Stimulated activated CD8-positive, alpha-beta memory T cell treated with anti-CD3 and anti-CD28 coated beads, Interleukin-12 subunit alpha, Interleukin-12 subunit beta, amount 100 ng/mL, for 4 hours (primary cell): ENCODE data around the gene PDE8A.

ENCODE experiments used
- DNase-seq: peaks from one replicate; pipeline ENCODE4 v3.0.0-alpha.2; 2020; ENCODE audit warnings: low read depth

PDE8A gene

DNA sequence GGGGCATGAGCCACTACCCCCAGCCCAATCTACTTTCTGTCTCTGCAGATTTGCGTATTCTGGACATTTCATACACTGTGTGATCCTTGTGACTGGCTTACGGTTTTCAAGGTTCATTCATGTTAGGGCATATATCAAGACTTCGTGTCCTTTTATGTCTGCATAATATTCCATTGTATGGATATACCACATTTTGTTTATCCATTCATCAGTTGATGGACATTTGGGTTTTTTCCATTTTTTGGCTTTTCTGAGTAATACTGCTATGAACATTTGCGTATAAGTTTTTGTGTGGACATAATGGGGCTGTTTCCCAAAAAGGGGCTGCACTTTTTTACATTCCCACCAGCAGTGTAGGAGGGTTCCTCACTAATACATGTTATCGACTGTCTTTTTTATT is 106.6 kb downstream of the PDE8A start:
- DNase-seq, result no peak

DNA sequence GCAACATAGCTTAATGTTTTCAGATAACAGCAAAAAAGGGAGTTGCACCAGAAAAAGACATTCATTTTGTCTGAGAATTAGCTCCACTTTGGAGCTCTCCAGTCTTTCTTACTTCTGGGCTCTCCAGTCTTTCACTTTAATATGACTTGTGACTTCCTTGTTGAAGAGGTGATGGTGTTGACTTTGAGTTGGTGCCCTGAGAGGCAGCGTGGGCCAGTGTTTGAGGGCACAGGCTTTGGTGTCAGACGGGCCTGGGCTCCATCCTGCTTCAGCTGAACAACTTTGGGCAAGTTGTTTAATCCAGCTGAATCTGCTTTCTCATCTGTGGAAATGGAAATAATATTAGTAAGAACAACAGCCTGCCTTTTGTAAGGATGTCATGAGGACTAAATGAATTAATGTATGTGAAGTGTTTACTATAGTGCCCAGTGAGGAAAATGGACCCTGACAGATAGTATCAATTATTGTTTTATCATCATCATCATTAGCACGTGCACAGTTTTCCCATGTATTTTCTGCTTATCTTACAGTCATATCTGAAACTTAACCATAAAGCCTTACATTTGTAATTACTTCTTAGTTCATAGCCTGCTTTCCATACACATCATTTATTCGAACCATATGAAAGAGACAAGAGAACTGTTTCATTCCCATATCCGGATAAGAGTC is 108.4 kb downstream of the PDE8A start:
- DNase-seq, result no peak

DNA sequence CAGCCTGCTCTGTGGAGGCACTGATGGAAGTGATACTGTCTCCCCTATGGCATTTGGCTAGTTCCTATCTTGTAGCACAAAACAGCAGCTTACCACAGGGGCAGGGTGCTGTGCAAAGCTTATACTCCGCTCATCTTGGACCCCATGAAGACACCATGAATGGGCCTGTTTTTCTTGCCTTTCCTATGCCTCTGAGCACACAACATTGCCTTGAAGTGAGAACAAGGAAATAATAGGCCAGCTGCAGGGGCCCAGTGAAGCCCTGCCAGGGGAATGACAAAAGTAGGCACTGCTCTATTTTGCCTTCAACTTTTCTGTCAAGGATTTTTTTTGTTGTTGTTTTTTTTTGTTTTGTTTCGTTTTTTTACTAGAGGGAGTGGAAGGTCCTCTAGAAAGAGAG is 110.3 kb downstream of the PDE8A start:
- DNase-seq, result no peak

DNA sequence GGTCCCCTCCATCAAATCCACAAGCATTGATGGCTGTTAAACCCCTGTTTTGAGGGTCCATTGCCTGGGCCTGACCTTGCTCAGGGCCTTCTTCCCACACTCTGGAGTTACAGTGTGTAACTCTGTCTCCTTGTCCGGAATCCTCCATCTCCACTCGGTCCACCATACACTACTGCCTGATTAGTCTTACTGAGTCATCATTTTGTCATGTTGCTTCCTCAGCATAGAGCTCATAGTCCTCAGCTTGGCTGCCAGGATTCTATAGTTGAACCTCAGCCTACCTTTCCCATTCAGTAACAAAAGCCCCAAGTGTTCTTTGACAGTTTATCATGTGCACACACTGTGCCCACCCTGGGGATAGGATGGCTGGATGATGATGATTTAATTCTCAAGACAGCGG is 113.0 kb downstream of the PDE8A start:
- no peak for DNase-seq

DNA sequence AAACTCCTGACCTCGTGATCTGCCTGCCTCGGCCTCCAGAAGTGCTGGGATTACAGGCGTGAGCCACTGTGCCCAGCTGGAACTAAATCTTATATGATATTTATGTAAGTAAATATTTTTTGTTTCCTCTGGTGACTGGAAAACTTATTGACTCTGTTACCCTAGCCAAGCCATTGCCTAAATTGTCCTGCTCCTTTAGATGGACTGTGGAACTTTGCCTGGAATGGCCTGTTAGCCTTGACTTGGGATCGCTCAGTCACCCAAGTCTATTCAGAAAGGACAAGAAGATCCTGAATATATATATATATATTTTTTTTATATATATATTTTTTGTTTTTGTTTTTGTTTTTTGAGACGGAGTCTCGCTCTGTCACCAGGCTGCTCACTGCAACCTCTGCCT is 113.9 kb downstream of the PDE8A start:
- no peak for DNase-seq

DNA sequence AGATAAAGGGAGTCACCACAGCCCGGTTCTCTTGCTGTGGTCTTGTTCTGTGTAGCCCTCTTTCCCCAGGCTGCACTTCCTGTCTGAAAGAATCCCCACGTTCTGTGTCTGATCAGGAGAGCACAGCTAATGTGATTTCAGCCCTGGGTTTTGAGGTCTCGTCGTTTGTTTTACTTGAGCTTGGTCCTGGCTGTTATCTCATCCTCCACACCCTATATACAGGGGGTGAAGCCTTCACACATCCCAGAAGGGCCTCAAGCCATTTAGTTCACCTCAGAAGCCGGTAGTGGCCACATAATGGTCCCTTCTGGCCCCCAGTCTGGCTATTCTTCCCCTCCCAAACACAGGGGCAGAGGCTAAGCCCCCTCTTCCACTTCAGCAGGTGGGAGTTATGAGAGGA is 115.6 kb downstream of the PDE8A start:
- no peak for DNase-seq

DNA sequence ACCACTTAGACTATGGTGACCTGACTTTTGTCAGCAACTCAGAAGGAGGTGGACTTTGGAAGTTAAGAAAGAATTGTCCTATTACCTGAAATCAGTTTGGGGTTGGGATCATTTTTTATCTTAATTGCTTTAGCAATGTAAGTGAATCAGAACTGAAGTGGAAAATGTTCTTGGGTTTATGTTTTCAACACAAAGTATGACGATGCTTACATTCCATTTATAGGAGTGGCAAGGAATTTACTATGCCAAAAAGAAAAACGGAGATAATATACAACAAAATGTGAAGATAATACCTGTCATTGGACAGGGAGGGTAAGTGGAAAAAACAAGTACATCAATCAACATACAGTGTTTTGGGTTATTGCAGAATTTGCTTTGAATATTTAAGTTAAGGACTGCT is 116.1 kb downstream of the PDE8A start:
- no peak for DNase-seq

DNA sequence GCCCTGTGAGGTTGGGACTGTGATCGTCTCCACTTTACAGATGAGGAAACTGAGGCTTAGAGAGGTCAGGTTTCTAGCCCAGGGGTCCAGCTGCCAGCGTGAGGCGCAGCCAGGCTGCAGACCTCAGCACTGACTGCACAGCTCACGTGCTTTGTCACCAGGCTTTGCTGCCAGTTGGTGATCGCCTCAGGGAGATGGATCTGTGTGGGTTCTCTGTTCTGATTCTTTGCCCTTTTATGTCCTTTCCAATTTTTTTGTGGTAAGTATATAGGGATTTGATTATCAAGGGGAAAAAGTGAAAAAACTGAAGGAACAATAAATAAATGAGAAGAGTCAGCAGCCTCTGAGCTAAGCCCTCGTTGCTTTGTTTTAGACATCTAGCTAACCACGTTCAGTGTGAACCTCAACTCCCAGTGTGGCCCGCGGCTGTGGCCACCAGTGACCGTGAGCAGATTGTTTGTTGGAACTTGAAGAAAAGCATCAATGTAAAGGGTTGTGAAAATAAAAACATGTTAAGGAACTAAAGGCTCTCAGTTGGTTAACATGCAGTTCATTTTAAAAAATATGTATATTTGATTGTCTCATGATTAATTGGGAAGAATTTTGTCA is 117.6 kb downstream of the PDE8A start:
- no peak for DNase-seq

DNA sequence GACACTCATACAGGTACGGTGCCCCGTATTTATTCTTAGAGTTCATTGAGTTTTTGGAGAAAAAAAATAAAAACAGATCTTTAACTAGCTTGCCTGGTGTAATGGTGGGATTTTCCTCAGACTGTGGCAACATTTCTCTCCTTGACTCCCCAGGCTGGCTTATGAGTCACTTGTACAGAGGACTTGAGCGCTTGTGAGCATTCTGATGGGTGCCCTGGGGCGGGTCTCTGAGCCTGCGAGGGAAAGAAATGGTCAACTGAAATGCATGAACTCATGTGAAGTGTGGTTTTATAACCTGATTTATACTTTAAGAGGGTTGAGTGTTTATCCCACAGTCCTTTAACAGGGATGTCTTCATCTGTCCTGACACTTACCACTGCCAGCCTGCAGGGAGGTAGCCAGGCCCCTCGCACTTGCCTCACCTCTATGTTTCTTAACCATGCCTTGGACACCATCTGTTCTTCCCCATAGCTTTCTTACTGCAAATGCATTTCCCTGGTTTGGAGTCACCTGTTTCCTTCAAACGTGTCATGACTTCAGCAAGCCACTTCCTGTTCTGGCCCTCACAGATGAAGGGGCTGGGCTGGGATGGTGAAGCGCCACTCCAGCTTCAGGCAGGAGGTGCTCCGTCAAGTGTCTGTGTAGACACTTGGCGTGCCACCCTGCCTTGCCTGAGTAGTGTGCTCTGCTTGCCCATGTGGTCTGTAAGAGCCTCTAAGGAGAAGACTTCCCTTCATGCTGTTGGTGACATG is 118.7 kb downstream of the PDE8A start:
- no peak for DNase-seq

DNA sequence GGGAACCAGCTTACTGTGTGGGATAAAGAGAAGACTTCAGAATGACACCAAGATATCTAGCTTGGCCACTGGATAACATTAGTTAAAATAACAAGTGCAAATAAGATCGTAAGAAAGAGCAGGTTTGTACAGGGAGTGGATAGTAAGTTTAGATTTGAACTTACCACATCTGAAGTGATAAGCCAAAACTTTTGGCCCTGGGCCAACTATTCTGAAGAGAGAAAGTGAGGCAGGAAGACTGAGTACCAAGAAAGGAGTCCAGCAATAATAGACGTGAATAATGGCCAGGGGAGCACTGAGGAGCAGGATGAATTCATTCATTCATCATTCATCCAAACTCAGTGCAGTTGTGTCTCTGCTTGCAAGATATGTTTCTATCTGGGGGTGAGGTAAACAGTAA is 122.9 kb downstream of the PDE8A start:
- no peak for DNase-seq

DNA sequence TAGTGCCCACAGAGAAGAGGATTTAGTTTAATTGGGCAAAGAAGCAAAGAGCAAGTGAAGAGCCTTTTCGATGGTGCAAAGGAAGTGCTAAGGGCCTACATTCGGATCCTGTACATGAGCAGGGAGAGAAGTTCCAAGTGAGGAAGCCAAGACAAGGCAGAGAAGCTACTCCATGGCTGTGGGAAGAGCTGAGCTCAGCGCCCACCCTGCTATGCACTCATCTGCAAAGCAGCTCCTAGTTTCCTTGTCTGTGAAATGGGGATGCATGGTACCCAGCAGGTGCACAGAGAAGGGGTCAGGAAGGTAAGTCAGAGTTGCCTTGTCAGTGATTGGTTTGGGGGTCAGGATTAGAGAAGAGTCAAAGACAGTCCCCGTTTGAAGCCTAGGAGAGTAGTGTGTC is 126.5 kb downstream of the PDE8A start:
- no peak for DNase-seq

DNA sequence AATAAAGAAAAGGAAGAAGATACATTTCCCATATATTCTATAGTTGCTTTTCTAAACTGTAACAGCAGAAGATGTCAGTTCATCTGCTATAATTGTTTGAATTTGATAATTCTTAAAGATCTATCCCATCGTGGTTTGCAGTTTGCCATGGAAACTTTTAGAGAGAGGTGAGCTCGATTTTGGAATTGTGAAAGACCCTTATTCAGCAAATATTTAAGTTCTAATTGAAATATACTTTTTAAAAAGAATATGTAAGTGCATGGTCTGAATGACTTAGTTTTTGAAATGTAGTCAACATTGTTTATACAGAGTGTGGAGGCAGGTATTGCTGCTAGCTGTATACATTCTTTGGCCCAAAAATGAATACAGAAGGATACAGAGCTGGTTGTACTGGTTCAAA is 127.7 kb downstream of the PDE8A start:
- DNase-seq, result no peak

DNA sequence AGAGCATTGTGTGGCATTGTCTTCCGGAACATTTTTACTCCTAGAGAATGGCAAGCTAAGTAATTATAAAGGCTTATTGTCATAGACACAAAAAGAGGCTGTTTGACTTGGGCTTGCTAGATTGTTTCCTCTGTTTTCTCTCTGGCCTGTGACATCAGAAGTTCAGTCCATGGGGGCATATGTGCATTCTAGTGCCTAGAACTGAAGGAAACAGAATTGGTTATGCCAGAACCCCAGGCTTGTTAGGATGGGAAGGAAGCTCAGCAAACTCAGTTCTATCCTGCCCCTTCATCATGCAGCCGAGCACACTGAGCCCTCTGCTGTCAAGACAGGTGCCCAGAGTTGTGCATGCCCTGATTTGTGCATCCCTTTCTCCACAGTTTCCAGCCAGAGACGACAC is 131.3 kb downstream of the PDE8A start:
- no peak for DNase-seq

DNA sequence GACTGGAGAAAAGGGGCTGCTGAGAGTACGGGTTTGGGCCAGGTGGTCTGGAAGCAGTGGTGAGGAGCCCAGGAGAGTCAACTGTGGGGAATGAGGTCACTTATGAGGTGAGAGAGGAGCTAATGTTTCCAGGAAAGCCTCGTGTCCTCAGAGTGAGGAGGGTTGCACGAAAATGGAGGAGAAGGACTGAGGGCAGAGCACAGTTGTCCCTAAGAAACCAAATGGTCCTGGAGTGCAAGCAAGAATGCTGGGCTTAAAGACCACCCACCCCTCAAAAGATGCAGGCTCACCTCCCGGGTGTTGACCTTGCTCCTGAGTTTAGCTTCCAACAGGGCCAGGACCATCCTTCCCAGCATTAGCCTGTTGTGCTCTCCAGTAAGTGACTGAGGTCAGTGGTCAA is 133.2 kb downstream of the PDE8A start:
- no peak for DNase-seq

DNA sequence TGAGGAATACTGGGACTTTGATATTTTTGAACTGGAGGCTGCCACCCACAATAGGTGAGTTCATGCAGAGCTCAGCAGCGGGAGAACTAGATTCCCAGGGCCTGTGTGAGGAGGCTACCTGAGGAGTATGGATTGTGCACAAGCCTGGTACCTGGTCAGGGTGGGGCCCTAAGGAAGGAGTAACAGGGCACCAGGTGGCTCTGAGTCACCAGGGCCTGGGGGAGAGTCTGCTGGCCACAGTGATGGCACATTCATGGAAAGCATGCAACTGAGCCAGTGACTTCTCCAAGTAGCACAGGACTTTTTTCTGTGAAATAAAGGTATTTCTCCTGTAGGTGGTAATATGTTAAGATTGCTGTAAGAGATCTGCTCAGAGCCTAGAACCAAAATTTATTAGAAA is 134.4 kb downstream of the PDE8A start:
- no peak for DNase-seq

DNA sequence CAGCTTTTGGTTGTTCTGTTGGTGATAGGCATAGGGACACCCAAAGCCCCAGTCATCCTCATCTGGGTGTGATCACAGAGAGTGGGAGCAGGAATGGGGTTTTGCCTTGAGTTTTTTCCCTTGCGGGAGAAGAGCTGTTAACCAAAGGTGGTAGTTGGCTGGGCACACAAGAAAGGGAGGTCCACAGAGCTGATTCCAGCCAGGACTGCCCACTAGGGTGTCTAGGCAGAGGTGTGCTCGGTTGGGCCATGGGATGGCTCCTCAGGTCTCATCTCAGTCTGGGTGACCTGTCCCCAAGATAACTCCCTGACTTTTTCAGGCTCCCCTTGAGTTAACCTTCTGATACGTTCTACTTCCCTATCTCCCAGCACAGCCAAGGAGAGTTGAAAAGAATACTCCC is 134.8 kb downstream of the PDE8A start:
- no peak for DNase-seq

DNA sequence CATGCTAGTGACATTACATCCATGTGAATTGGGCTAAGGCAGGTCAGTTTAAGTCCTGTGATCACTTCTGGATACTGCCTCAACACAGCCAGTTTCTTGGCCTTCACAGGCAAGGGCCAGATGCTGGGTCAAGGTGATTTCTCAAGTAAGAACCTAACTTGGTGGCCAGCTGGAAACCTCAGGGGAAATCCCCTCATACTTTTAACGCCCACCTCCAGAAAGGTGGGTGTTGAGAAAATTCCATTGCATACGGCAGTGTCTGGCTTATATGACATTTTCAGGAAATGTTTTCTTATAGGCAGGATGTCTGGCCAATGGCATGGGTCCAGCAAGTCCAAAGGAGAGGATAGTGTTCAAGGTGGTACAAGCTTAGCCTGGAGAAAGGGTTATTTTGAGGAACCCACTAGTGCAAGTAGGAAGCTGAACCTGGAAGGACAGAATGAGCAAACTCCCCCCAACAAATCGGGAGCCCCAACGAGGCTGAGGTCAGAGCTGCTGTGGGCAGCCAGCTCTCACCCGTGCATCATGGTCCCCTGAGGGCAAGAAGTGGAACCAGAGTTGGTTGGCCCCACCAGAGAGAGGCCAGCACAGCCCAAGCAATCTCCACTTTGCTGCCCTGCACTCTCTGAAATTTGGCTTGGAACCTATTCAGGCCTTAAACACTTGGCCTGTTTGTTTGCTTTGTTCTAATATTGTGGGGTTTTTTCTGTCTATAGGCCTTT is 135.4 kb downstream of the PDE8A start:
- DNase-seq, result no peak

DNA sequence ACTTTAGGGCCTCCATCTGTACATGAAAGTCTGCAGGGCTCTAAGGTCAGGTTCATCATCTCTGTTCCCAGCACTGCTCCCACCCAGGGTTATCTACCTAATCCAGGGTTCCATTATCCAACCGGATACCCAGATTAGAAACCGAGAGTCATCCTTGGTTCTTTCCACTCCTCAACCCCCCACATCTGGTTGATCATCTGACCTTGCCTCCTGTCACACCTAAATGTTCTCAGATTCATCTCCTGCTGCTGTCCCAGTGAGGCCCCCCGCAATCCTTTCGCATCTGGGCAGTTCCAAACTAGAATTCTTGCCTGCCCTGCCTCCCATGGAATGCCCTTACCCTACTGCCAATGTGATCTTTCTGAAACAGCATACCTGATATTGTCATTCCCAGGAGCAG is 136.5 kb downstream of the PDE8A start:
- no peak for DNase-seq

DNA sequence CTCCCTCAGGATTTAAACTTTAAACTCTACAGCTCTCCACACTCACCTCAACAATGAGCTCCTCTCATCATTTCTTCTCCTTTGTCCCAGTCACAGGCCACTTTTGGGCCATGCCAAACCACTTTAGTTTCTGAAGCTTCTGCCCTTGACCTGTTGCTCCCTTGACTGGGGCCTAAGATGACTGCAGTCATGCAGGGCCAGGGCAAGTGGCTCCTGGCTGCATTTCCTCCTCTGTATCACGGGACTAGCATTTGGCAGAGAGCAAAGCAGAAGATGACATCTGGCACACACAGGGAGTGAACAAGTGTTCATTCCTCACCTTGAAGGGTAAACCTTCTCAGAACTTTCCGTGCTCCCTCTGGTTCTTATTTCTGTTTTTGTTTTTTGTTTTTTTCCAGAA is 136.9 kb downstream of the PDE8A start:
- no peak for DNase-seq

DNA sequence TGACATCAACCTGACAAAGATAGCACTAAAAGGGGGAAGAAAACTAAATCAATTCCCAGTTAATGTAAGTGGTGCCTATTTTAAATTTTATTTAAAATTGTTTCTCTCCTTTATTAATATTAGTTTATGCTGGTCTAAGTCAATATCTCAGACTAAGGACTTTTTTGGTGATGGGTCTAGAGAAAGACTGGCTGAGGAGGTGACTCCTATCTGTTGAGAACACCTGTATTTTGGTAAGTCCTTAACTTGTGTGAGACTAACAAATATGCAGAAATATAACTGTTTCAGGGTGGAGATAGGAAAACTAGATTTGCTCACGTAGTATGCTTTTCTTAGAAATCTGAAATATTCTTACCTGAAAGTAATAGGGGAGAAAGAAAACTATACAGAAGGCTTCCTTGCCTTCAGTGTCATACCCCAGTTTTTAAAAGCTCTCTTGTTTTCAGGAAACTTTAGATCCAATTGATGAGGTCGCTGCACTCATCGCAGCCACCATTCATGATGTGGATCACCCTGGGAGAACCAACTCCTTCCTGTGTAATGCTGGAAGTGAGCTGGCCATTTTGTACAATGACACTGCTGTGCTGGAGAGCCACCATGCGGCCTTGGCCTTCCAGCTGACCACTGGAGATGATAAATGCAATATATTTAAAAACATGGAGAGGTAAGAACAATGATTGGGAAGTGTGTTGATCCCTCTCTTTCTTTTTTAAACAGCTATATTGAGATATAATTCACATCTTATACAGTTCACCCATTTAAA is 138.9 kb downstream of the PDE8A start:
- DNase-seq, result no peak

DNA sequence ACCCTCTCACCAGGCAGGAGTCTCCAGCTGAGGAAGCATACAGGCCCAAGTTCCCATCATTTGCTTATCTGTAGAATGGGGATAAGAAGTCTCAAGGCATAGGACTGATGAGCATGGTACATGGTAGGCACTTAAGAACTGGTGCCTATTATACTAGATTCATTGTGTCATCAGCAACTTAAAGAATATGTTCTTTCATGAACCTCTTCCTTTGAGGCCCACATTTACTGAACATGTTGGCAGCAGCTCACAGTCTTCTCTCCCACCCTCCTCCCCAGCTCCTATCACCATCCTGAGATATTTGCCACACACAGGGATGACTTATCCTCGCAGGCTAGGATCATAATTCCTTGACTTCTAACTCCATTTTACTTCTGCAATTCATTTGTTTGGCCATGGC is 142.5 kb downstream of the PDE8A start:
- DNase-seq, result no peak

DNA sequence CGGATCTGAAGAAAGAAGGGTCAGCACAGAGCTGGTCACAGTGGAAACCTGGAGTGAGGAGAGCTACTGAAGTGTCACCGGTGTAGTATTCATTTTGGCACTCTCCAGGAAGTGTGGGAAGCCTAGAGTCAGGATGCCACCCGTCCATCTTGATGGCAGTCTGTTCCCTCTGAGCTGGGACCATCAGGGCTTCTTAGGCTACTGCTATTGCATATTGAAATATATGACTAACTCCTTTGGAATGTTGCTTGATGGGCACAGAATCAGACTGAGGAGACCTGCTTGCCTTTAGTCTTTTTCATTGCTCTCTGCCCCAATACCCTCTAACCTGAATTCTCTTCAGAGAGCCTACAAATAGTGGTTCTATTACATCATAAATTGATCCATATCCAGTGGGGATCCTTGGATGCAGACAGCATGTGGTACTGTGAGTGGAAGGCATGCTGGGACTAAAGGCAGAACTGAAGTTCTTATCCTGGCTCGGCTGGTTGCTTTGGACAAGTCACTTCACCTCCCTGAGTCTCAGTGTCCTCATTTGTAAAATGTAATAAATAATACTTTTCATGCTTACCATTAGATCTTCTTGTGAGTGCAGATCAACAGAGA is 143.5 kb downstream of the PDE8A start:
- no peak for DNase-seq
